HK-2 (cell line): ENCODE data around the gene PPP1R12C.
"Not testable (repeated sequence)": the region's sequence is repeated elsewhere in the genome, so short reads cannot be mapped to it uniquely, and the experiment has no call there.

Experiments used
- DNase-seq: peaks from one replicate; pipeline ENCODE4 v3.0.0-alpha.2; 2018; ENCODE audit not compliant: unreplicated experiment

The PPP1R12C gene

DNA sequence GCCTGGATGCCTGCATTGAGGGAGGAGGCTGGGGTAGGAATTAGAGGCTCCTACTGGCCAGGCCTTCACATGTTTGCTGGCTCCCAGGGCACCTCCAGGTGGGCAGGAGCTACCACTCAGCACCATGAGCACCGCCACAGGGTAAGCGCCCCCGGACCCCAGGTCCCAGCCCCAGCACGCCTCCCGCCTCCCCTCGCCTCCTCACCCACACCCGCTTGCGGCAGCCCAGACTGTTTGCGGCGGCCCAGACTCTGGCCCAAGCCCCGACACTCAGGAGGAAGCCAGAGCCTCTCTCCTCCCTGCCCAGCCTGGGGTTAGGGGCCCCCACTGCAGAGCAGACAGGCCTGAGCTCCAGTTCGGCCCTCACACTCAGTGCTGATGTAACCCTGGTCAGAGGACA is 41.1 kb downstream of the PPP1R12C start:
- no peak for DNase-seq

DNA sequence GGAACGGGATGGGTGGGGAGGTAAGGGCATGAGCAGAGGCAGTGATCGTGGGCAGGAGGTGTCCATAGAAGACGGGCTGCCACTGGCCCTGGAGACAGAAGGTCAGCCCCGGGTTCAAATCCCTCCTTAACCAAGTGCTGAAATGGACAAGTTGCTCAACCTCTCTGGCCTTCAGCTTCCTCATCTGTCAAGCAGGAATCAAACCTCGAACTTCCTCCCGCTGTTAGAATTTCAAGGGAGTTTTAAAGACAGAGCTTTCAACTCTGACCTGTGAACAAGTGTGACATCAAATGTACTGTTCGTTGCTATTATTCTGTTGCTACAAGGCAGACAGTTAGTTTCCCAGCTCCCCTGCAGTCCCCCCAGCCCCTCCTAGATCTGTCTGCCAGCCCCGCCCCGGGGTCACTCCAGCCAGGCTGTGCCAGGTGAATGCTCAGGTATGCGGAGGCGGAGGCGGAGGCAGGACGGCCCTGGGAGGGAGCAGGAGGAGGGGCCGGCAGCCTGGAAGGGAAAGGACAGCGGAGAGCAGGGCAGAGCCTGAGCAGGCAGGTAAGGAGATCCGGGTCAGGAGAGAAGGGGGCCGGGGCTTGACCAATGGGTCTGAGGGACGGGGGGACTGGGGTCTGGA is 42.0 kb downstream of the PPP1R12C start, which contains the start of gene EPS8L1:
Gene EPS8L1 (plus strand): TSS at position 499 of the 628 bp plus-strand sequence. CDS start 576 bp downstream, outside the sequence.
- no peak for DNase-seq

DNA sequence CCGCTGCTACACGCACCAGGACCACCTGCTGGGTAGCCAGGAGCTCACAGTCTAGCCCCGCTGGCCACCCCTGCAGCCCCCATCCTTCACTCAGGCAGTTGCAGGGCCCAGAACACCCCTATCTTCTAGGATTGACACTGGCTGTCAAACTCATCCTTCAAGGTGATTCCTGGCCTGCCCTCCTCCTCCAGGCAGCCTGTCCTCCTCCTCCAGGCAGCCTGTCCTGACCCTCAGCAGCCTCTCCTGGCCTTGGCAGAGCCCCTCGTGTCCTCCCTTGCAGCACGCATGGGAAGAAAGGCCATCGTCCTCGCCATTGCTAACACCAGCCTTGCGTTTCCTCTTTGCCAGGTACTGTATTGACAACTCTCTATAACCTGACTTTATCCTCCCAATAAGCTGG is 45.5 kb downstream of the PPP1R12C start:
- no peak for DNase-seq

DNA sequence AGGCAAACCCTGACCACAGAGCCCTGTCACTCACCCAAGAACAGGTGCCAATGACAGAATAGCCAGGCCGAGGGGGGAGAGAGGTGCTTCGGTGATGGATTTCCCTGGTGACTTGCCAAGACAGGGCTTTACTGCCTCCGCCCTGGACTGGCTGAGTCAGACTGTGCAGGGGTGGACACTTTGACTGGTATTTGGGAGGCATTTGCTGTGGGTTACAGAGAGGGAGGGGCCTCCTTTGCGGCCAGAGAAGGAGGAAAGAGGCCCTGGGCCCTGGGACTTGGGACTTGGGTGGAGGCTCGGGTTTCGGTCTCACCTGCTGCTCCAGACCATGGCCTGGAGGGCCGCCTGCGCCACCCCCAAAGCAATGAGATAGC is 46.3 kb downstream of the PPP1R12C start:
- DNase-seq: peak; percentile 89

DNA sequence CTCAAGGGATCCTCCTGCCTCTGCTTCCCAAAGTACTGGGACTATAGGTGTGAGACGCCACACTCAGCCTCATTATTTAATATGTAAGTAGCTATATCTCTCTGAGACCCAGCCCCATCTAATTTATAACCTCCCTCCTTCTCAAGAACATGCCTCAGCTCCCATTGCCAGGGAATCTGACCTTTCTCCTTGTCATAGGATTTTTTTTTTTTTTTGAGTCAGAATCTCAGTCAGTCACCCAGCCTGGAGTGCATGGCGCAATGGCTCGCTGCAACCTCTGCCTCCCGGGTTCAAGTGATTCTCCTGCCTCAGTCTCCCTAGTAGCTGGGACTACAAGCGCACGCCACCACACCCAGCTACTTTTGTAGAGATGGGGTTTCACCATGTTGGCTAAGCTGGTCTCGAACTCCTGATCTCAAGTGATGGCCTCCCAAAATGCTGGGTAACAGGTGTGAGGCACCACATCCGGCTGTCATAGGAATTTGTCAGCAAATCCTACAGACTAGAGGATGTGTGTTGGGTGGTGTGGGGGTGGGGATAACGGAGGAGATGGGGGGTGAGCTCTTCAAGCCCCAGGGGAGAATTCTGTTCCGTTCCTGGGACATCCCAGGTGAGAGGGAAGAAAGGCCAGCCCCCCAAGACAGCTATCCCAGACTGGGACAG is 46.8 kb downstream of the PPP1R12C start:
- no peak for DNase-seq

DNA sequence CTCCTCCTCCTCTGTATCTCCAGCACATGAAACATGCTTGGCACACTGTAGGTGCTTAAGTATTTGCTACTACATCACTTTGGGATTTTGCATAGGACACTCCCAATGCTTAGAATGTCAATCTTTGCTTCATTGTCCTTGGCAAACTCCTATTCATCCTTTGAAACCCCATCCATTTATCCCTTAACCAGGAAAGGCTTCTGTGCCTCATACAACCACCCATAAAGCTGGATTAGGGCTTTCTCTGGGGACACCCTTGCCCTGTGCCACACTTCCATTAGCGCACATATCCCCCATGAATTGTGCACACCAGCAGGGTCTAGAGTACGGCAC is 47.6 kb downstream of the PPP1R12C start:
- DNase-seq: no peak

DNA sequence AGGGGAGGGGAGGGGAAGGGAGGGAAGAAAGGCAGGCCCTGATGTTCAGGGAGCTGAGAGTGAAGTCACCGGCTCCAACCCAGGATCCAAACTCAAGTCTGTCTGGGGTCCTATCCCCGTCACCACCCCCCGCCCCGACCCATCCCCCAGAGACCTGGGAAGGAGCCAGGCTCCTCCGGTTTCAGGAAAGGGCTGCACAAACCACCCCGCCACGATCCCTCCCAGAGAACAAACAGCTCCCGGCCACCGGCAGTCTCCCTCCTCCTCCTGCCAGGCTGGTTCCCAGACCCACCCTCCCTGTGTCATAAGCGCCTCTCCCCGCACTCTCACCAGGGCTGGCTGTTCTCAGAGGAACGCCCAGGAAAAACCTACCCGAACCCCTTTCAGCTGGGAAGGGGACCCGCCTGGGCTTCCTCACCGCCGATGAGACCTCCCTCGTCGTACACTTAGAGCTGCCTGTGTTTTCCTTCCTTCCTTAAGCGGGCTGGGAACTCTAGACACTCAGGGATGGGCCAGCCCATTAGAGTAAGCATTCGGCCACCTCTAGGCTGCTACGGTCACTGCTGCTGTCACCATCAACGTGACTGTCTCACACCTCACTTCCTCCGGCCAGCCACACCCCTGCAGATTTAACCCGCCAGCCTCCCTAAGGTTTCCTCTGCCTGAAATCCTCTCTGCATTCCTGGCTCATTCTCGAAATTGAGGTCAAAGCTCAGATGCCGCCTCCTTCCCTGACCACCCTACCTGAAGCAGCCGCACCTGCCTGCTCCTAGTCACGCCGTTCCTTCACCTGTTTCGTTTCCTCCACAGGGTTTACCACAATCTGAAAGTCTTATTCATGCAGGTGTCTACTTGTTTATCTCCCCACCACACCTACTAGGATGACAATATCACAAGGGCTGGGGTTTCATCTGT is 48.2 kb downstream of the PPP1R12C start:
- DNase-seq: peak; percentile 58

DNA sequence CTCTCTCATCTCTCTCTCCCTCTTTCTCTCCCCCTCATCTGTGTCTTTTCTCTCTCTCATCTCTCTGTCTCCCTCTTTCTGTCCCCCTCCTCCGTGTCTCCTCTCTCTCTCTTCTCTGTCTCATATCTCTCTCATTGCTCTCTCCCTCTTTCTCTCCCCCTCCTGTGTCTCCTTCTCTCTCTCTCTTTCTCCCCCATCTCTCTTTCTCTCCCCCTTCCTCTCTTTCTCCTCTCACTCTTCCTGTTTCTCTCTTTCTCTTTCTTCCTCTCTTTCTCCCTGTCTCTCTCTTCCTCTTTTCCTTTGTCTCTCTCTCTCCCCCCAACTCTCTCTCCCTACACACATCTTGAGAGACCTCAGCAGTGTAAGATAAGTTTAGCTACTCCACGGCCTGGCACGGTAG is 49.6 kb downstream of the PPP1R12C start:
- no peak for DNase-seq

DNA sequence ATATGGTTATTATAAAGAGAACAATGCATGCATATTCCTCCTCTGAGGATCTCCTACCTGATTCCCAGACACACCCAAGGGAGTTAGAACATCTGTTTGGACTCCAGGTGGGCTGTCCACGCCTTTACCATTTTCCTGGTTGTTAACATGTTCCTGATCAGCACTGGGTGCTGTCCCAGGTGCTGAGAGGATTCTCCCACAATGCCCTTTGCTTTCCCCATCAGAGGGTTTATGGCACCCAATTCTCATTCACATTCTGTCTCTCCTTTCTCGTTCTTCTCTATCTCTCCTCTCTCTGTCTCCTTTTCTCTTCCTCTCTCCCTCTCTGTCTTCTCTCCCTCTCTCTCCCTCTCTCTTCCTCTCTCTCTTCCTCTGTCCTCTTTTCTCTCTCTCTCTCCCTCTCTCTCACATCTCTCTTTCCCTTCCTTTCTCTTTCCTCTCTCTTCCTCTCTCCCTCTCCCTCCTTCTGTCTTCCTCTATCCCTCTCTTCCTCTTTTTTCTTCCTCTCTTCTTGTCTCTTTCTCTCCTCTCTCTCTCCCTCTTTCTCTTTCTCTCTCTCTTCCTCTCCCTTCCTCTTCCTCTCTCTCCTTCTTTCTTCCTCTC is 51.2 kb downstream of the PPP1R12C start:
- no peak for DNase-seq

DNA sequence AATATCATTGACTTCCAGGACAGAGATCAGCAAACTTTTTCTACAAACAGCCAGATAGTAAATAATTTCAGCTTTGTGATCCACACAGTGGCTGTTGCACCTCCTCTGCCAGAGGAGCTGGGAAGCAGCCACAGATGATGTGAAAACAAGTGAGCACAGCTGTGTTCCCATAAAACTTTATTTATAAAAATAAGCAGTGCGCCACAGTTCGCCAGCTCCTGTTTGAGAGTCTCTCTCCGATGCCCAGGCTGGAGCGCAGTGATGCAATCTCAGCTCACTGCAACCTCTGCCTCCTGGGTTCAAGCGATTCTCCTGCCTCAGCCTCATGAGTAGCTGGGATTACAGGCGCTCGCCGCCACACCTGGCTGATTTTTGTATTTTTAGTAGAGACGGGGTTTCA is 51.9 kb downstream of the PPP1R12C start:
- DNase-seq: not testable (repeated sequence)

DNA sequence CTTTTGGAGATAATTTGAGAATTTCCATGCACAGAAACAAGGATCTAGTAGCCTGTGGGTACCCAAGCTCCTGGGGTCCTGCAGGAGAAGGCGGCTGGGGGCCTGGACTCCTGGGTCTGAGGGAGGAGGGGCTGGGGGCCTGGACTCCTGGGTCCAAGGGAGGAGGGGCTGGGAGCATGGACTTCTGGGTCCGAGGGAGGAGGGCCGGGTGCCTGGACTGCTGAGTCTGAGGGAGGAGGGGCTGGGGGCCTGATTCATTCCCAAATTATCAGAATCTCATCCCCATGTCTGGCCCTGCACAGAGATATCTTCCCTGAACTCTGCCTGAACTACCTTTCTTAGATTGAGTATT is 54.0 kb downstream of the PPP1R12C start:
- DNase-seq: no peak

DNA sequence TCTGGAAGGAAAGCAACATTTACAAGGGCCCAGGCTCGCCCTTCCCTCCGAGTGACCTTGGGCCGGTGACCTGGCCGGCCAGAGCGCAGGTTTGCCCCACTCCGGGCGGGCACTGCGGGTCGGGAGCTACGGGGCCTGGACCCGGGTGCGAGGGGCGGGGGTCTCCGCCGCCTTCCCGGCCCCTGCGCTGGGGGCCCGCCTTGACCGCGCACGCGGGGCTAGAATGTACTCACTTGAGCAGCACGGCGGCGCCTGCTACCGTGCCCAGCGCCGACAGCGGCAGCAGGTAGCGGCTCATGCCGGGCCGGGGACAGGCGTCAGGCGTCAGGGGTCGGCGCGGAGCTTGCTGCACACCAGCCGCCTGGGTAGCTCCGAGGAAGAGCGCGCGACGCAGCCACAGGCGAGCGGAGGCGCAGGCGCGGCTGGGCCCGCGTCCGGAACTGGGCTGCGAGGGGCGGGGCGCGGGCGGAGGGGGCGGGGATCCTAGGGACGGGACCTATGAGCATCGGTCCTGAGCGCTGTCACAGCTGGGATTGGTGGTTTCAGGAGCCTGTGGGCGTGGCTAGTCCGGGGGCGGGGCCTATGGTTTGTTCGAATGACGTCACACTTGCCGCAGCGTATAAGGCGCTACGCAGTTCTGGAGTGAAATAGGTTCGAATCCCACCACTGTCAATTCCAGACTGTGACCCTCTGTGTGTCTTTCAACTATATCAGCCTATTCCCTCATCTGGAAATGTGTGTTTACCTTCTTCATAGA is 54.5 kb downstream of the PPP1R12C start, which contains the start of gene RDH13:
Gene RDH13 (minus strand): TSS at position 414 of the 757 bp plus-strand sequence. CDS start 116 bp downstream, at position 298.
- DNase-seq: peak; percentile 100

DNA sequence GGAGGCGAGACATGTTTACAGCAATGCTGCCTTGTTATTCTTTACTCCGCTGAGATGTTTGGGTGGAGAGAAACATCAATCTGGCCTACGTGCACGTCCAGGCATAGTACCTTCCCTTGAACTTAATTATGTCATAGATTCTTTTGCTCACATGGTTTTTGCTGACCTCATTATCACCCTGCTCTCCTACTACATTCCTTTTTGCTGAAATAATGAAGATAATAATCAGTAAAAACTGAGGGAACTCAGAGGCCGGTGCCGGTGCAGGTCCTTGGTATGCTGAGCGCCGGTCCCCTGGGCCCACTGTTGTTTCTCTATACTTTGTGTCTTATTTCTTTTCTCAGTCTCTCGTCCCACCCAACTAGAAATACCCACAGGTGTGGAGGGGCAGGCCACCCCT is 57.1 kb downstream of the PPP1R12C start:
- not testable (repeated sequence) for DNase-seq

DNA sequence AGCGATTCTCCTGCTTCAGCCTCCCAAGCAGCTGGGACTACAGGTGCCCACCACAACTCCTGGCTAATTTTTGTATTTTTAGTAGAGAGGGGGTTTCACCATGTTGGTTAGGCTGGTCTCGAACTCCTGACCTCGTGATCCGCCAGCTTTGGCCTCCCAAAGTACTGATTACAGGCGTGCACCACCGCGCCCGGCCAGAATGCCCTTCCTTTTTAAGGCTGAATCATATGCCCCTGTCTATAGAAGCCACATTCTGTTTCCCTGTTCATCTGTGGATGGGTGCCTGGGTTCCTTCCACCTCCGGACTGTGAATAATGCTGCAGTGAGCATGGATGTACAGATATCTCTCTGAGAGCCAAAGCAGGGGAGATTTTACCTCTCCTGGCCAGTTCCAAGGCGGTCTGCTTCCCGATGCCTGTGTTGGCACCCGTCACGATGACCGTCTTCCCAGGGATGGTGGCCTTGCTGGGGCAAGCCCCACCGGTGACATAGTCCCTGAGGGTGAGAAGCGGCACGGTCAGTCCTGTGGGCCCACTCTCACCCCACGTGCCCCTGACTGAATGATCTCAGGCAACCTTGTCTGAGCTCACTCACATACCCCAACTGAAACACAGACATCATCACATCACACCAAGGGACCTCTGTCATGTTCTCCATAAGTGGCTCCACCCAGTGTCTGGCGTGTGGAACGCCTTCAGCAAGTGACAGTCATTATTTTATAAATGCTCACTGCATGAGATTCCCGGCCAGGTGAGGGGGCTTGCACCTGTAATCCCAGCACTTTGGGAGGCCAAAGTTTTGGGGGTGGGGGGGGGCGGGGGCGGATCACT is 58.4 kb downstream of the PPP1R12C start:
- DNase-seq: no peak

DNA sequence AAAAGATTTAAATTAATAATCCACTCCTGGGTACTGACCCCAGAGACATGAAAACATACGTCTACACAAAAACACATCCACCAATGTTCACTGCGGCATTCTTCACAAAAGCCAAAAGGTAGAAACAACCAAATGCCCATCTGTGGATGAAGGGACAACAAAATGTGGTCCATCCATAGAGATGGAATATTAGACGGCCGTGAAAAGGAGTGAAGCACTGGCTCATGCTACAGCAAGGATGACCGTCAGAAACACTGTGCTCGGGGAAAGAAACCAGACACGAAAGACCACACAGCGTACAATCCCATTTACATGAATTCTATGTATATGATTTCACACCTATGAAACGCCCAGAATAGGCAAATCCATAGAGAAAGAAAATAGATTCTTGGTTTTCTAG is 60.6 kb downstream of the PPP1R12C start:
- DNase-seq: no peak

DNA sequence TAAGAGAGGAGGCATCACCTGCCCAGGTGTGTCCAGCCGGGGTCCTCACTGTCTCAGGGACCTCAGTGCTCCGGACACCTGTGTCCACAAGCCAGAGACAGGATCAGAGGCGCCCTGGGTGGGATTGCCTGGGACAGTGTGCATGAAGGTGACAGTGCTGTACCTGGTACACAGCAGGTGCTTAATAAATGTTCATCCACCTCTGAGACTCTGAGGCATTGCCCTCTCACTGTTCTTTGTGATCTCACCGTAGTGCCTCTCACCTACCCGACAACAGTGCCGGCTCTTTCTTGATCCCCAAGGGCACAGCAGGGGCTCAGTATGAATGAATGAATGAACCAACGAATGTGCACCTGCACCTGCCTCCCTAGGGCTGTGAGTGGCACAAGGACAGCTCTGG is 63.7 kb downstream of the PPP1R12C start:
- no peak for DNase-seq

DNA sequence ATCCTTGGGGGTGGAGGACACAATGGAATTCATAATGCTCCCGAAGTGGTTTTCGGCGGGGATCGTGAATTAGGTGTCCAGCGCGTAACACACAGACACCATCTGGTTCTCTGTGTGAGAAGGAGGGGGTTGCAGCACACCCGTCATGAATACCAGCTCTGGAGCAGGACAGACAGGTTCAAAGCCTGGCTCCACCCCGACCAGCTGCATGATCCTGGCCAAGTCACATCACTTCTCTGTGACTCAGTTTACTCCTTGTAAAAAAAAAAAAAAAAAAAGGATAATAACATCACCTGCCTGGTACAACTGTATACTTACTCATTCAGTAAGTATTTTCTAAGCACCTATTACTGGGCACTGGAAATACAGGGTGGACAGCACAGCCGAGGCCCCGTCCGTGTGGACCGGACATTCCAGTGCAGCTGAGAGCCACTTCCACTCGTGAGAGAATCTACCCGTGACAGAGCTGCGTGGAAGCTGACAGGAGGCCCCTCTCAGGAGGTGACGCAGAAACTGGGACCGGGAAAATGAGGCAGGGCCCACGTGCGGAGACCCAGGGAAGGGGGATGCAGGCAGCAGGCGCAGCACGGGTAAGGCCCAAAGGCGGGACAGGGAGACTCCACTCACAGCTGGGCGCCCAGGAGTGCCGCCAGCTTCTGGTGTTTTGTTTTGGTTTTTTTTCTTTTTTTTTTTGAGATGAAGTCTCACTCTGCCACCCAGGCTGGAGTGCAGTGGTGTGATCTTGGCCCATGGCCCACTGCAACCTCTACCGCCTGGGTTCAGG is 66.5 kb downstream of the PPP1R12C start:
- no peak for DNase-seq

DNA sequence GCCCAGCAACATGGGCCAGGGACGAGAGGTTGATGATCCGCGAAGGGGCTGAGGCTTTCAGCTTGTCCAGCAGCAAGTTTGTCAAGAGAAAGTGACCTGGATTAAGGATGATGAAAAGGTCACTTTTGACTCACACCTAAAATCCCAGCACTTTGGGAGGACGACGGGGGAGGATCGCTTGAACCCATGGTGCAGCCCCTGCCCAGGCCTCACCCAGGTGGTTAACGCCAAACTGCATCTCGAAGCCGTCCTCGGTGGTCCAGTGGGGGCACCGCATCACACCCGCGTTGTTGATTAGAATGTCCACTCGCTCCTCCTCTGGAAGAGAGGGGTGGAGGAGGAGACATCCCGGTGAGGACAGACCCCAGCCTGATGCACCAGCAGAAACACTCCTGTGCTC is 69.0 kb downstream of the PPP1R12C start:
- DNase-seq: no peak

DNA sequence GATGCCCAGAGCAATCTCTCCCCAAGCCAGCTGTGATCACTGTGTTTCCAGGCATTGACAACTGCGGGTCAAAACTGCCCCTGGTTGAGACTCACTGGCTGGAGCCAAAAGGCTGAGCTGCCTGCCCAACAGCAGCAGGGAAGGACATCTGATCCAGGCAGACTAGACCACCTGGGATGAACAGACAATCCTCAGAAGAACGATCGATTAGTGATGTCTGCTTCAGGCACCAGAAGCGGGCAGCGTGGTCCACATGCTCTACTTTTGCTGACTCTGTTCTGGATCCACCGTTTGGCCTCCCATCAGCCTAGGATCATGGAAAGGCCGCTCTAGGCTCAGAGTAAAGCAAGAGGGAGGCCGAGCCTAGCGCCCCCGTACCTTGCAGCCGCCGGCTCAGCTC is 69.5 kb downstream of the PPP1R12C start:
- no peak for DNase-seq
